ENCODE results near the gene DCAF4L1. TPM values are rescaled to one million over a fixed set of nuclear protein-coding genes. Genes with fewer than 3 reads are reported as not detected.

The DCAF4L1 gene
- total and polyA plus RNA-seq, 2 donors from 2014 or later: 0.16 to 0.28 TPM

DNA sequence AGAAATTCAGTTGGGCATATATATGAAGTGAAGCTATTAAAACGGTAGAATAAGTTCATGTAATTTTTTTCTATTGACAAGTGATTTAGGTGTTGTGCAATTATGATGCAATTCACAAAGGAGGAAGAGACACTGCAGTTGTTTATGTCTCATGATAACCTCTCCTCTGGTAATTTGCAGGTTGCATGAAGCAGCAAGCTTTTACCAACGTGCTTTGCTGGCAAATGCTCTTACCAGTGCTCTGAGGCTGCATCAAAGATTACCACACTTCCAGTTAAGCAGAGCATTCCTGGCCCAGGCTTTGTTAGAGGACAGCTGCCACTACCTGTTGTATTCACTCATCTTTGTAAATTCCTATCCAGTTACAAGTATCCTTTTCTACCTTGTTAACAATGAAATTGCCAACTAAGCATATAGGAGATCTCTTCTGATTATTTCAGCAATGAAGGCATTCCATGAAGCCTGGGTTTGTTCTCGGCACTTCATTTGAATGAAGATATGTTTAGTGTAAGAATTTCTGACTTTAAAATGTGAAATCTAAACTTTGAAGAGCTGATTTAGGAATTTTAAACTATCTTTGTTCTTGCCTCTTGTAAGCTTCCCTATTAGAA, 42.4 kb upstream of the DCAF4L1 start:
- no peak for DNase-seq
- Histone ChIP-seq H3K4me3 (ENCODE audit: low read length in 3 of 3) (no peak overlapping the region), H3K9ac (ENCODE audit: low read length in 3 of 3) (no peak overlapping the region), H3K36me3 (ENCODE audit: control insufficient read depth in 2 of 3, insufficient read depth in 3 of 3, low read length in 3 of 3) (peaks cover 3 to 8% (median 4%) of the 10 kb centered on the region in 3 donors), H3K27ac (ENCODE audit: low read depth in 2 of 2, low read length in 2 of 2) (no peak overlapping the region), H3K9me3 (ENCODE audit: control insufficient read depth in 2 of 3, insufficient read depth in 1 of 3, low read length in 3 of 3) (no peaks in the 10 kb centered on the region), H3K27me3 (ENCODE audit: control insufficient read depth, insufficient read depth, low read length) (no peaks in the 10 kb centered on the region), H3K4me1 (ENCODE audit: control insufficient read depth in 2 of 3, insufficient read depth in 2 of 3, low read depth in 1 of 3, low read length in 3 of 3) (peaks cover 0 to 9% (median 0%) of the 10 kb centered on the region in 3 donors)
- intact Hi-C loops (cut with DNase I): no loop called here
- TF ChIP-seq, protein P1, sequence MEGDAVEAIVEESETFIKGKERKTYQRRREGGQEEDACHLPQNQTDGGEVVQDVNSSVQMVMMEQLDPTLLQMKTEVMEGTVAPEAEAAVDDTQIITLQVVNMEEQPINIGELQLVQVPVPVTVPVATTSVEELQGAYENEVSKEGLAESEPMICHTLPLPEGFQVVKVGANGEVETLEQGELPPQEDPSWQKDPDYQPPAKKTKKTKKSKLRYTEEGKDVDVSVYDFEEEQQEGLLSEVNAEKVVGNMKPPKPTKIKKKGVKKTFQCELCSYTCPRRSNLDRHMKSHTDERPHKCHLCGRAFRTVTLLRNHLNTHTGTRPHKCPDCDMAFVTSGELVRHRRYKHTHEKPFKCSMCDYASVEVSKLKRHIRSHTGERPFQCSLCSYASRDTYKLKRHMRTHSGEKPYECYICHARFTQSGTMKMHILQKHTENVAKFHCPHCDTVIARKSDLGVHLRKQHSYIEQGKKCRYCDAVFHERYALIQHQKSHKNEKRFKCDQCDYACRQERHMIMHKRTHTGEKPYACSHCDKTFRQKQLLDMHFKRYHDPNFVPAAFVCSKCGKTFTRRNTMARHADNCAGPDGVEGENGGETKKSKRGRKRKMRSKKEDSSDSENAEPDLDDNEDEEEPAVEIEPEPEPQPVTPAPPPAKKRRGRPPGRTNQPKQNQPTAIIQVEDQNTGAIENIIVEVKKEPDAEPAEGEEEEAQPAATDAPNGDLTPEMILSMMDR (IDR thresholded peaks at IDR 0.05; ENCODE audit: borderline replicate concordance, extremely low read depth, insufficient read depth): no peak
- no peak for FAIRE-seq

DNA sequence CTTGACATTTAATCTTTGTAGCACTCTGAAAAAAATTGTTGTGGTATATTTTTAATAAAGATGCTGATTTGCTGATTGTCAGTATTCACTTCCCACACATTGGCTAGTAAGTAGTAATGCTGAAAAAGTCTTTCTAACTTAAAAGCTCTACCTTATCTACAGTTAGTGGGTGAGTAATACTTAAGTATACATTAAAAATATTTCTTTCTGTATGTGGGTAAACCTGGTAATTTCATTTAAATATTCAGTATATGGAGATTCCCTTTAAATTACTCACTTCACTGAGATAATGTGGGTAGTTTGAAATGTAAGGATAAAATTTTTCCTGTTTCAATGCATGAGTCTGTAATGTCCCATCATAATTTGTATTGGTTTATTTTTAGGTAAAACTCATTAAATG, 40.7 kb upstream of the DCAF4L1 start:
- TF ChIP-seq, protein P1 (IDR thresholded peaks at IDR 0.05; ENCODE audit: borderline replicate concordance, extremely low read depth, insufficient read depth): no peak
- H3K36me3 ChIP-seq (ENCODE audit: control insufficient read depth in 2 of 3, insufficient read depth in 3 of 3, low read length in 3 of 3): peaks cover 3 to 12% (median 5%) of the 10 kb centered on the region in 3 donors
- no peaks in the 10 kb centered on the region for H3K9me3 ChIP-seq (ENCODE audit: control insufficient read depth in 2 of 3, insufficient read depth in 1 of 3, low read length in 3 of 3)
- H3K4me3 ChIP-seq (ENCODE audit: low read length in 3 of 3): no peak overlapping the region
- DNase-seq (no peak), FAIRE-seq (no peak)
- H3K27ac ChIP-seq (ENCODE audit: low read depth in 2 of 2, low read length in 2 of 2): no peak overlapping the region
- no peak overlapping the region for H3K9ac ChIP-seq (ENCODE audit: low read length in 3 of 3)
- intact Hi-C loops (cut with DNase I): no loop called here
- H3K4me1 ChIP-seq (ENCODE audit: control insufficient read depth in 2 of 3, insufficient read depth in 2 of 3, low read depth in 1 of 3, low read length in 3 of 3): peaks cover 0 to 7% (median 0%) of the 10 kb centered on the region in 3 donors
- H3K27me3 ChIP-seq (ENCODE audit: control insufficient read depth, insufficient read depth, low read length): no peaks in the 10 kb centered on the region

DNA sequence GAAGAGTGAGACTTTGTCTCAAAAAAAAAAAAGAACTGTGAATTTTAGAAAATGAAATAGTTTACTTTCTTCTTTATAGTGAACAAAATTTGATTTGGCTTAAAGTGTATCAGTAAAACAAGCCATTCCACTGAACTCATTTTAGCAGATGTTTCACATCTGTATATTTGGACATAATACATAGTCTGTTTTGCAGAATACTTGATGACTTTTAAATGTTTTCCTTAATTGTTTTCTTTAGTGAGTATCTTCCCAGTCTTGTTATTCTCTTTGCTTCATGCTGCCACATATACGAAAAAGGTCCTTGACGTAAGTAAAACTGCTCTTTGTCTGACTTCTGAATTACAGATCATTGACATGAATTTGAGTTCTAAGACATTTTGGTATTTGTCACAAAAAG, 38.0 kb upstream of the DCAF4L1 start:
- H3K36me3 ChIP-seq (ENCODE audit: control insufficient read depth in 2 of 3, insufficient read depth in 3 of 3, low read length in 3 of 3): peaks cover 3 to 12% (median 5%) of the 10 kb centered on the region in 3 donors
- H3K9ac ChIP-seq (ENCODE audit: low read length in 3 of 3): no peak overlapping the region
- no peak overlapping the region for H3K27ac ChIP-seq (ENCODE audit: low read depth in 2 of 2, low read length in 2 of 2)
- FAIRE-seq: no peak
- DNase-seq: no peak
- intact Hi-C loops (cut with DNase I): no loop called here
- H3K9me3 ChIP-seq (ENCODE audit: control insufficient read depth in 2 of 3, insufficient read depth in 1 of 3, low read length in 3 of 3): no peaks in the 10 kb centered on the region
- H3K27me3 ChIP-seq (ENCODE audit: control insufficient read depth, insufficient read depth, low read length): no peaks in the 10 kb centered on the region
- H3K4me3 ChIP-seq (ENCODE audit: low read length in 3 of 3): no peak overlapping the region
- TF ChIP-seq, protein P1 (IDR thresholded peaks at IDR 0.05; ENCODE audit: borderline replicate concordance, extremely low read depth, insufficient read depth): no peak
- H3K4me1 ChIP-seq (ENCODE audit: control insufficient read depth in 2 of 3, insufficient read depth in 2 of 3, low read depth in 1 of 3, low read length in 3 of 3): no peaks in the 10 kb centered on the region

DNA sequence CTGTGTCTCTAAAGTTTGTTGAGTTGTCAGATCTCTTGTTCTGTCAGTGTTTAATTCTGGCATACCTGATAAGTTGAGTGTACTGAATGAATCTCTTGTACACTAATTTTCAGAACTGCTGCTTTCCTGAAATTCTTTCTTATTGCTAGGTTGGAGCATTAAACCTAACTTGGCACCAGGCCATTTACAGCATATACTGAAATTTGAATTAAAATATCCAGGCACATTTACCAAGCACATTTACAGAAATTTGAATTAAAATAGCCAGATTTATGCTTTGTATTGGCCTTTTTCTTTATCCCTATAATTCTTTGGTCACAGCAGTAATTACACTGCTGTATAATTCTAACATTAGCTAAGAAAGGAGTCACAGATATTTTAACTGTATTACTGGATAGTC, 37.5 kb upstream of the DCAF4L1 start:
- no peaks in the 10 kb centered on the region for H3K27me3 ChIP-seq (ENCODE audit: control insufficient read depth, insufficient read depth, low read length)
- H3K4me3 ChIP-seq (ENCODE audit: low read length in 3 of 3): no peak overlapping the region
- no peak overlapping the region for H3K9ac ChIP-seq (ENCODE audit: low read length in 3 of 3)
- FAIRE-seq: no peak
- no peaks in the 10 kb centered on the region for H3K9me3 ChIP-seq (ENCODE audit: control insufficient read depth in 2 of 3, insufficient read depth in 1 of 3, low read length in 3 of 3)
- TF ChIP-seq, protein P1 (IDR thresholded peaks at IDR 0.05; ENCODE audit: borderline replicate concordance, extremely low read depth, insufficient read depth): no peak
- no peaks in the 10 kb centered on the region for H3K4me1 ChIP-seq (ENCODE audit: control insufficient read depth in 2 of 3, insufficient read depth in 2 of 3, low read depth in 1 of 3, low read length in 3 of 3)
- H3K27ac ChIP-seq (ENCODE audit: low read depth in 2 of 2, low read length in 2 of 2): no peak overlapping the region
- DNase-seq: no peak
- intact Hi-C loops (cut with DNase I): no loop called here
- peaks cover 1 to 9% (median 4%) of the 10 kb centered on the region in 3 donors for H3K36me3 ChIP-seq (ENCODE audit: control insufficient read depth in 2 of 3, insufficient read depth in 3 of 3, low read length in 3 of 3)
